Progenitor cell of endocrine pancreas (in vitro differentiated cells): ENCODE results near the gene FAU. TPM values are rescaled to one million over a fixed set of nuclear protein-coding genes. Genes with fewer than 3 reads are reported as not detected.
A peak's percentile ranks its signal among the peaks of the same experiment; 100 is the strongest.
"Not testable (repeated sequence)": the region's sequence is repeated elsewhere in the genome, so short reads cannot be mapped to it uniquely, and the experiment has no call there.

Experiments
- DNase-seq: peaks from one replicate; pipeline ENCODE4 v3.0.0; 2021; ENCODE audit warnings: low spot score; ENCODE audit not compliant: unreplicated experiment
- H3K27ac Mint-ChIP-seq: 2 replicates; pipeline ENCODE4 v1.8.0; 2021; ENCODE audit warnings: mild to moderate bottlenecking, moderate library complexity, mixed read lengths
- H3K27me3 Mint-ChIP-seq: 2 replicates; pipeline ENCODE4 v1.8.0; 2021; ENCODE audit warnings: mixed read lengths
- H3K36me3 Mint-ChIP-seq: 2 replicates; pipeline ENCODE4 v1.8.0; 2022; ENCODE audit warnings: mixed read lengths; ENCODE audit not compliant: insufficient read depth
- H3K4me1 Mint-ChIP-seq: 2 replicates; pipeline ENCODE4 v1.8.0; 2021; ENCODE audit warnings: low read depth, mixed read lengths
- H3K4me3 Mint-ChIP-seq: 2 replicates; pipeline ENCODE4 v1.8.0; 2021; ENCODE audit warnings: low read depth, mild to moderate bottlenecking, moderate library complexity, mixed read lengths
- H3K9me3 Mint-ChIP-seq: 2 replicates; pipeline ENCODE4 v1.8.0; 2021; ENCODE audit warnings: low read depth, mixed read lengths
- CTCF ChIP-seq: fragments of 200-600 bp; sonication (generic); IDR thresholded peaks from one replicate; pipeline ENCODE4 v1.5.0; 2021; ENCODE audit warnings: antibody characterized with exemption, mild to moderate bottlenecking; ENCODE audit not compliant: unreplicated experiment
- total RNA-seq: library from RNA; stranded (reverse); gene quantifications from 2 replicates; pipeline ENCODE4 v1.2.1, GENCODE V29; 2021

Gene FAU
- total RNA-seq, 1 donor from 2014 or later, result 607 TPM

GRCh38 chr11:65124480-65125196 is 2.7 kb upstream of the FAU start:
- no peak overlapping the region for H3K27ac Mint-ChIP-seq

DNA sequence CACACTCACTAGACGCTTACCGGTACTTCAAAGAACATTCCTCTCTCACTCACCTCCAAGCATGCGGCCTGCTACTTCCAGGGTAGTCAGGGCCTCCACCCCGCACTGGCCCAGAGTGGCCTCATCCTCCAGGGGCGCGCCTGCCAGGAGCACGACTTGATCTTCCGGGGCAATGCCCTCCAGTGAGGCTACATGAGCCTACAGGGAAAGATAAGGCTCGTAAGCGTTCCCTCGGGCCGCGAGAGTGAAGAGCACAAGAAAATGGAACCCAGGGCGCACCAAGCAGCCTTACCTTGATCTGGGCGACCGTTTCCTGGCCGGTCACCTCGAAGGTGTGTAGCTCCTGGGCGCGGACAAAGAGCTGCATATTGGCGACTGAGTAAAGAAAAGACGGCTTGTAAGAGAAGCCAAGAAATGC is 478 bp downstream of the FAU start:
- peaks cover 16% of the 10 kb centered on the region for H3K36me3 Mint-ChIP-seq
- H3K4me1 Mint-ChIP-seq, result peaks cover 14% of the 10 kb centered on the region

More at GRCh38 chr11:65124480-65125196, 2.7 kb upstream of the FAU start:
- peak overlapping the region; percentile 22 for H3K4me3 Mint-ChIP-seq
- peaks cover 5% of the 10 kb centered on the region for H3K36me3 Mint-ChIP-seq
- DNase-seq, result no peak
- peaks cover 12% of the 10 kb centered on the region for H3K4me1 Mint-ChIP-seq
- TF ChIP-seq CTCF, result no peak
- no peaks in the 10 kb centered on the region for H3K27me3 Mint-ChIP-seq
- no peaks in the 10 kb centered on the region for H3K9me3 Mint-ChIP-seq

GRCh38 chr11:65120831-65121230 is 1.1 kb downstream of the FAU start:
- H3K27ac Mint-ChIP-seq, result peak overlapping the region; percentile 98
- no peak for DNase-seq
- H3K27me3 Mint-ChIP-seq, result no peaks in the 10 kb centered on the region

More for the DNA sequence above, 478 bp downstream of the FAU start:
- Mint-ChIP-seq H3K9me3 (no peaks in the 10 kb centered on the region), H3K4me3 (peak overlapping the region; percentile 100), H3K27ac (peak overlapping the region; percentile 98), H3K27me3 (no peaks in the 10 kb centered on the region)
- TF ChIP-seq CTCF, result no peak
- DNase-seq, result no peak

GRCh38 chr11:65119670-65119995 is 2.3 kb downstream of the FAU start:
- DNase-seq, result no peak
- TF ChIP-seq CTCF, result no peak
- no peak overlapping the region for H3K27ac Mint-ChIP-seq
- H3K4me3 Mint-ChIP-seq, result peak overlapping the region; percentile 42
- H3K9me3 Mint-ChIP-seq, result no peaks in the 10 kb centered on the region
- peaks cover 14% of the 10 kb centered on the region for H3K4me1 Mint-ChIP-seq
- no peaks in the 10 kb centered on the region for H3K27me3 Mint-ChIP-seq
- H3K36me3 Mint-ChIP-seq, result peaks cover 16% of the 10 kb centered on the region

More at GRCh38 chr11:65120831-65121230, 1.1 kb downstream of the FAU start:
- Mint-ChIP-seq H3K36me3 (peaks cover 16% of the 10 kb centered on the region), H3K4me3 (peak overlapping the region; percentile 100), H3K4me1 (peaks cover 14% of the 10 kb centered on the region), H3K9me3 (no peaks in the 10 kb centered on the region)
- no peak for TF ChIP-seq CTCF

- Mint-ChIP-seq H3K36me3 (peaks cover 16% of the 10 kb centered on the region), H3K4me3 (peak overlapping the region; percentile 16), H3K27ac (peak overlapping the region; percentile 84), H3K4me1 (peaks cover 14% of the 10 kb centered on the region)
- DNase-seq, H3K27me3 Mint-ChIP-seq, H3K9me3 Mint-ChIP-seq: not testable (repeated sequence)
Observed at GRCh38 chr11:65118891-65119669, 2.9 kb downstream of the FAU start.
